Smooth muscle cell (in vitro differentiated cells): Measurements from ENCODE around the gene ATOSB. TPM values are rescaled to one million over a fixed set of nuclear protein-coding genes. Genes with fewer than 3 reads are reported as not detected.
A peak's percentile ranks its signal among the peaks of the same experiment; 100 is the strongest.

Experiments
- DNase-seq: peaks from one replicate; lab custom pipeline; 2025; ENCODE audit not compliant: unreplicated experiment; lab: John Stamatoyannopoulos, UW
- H2AFZ ChIP-seq: fragments of 200-600 bp; sonication (generic); 2 replicates; pipeline ENCODE4 v1.6.0; 2016; ENCODE audit warnings: antibody characterized with exemption, low read depth, mild to moderate bottlenecking
- H3F3A ChIP-seq: fragments of 200-600 bp; sonication (generic); 2 replicates; pipeline ENCODE4 v1.6.0; 2017; ENCODE audit warnings: antibody characterized with exemption, low read depth
- H3K27ac ChIP-seq: fragments of 200-600 bp; sonication (generic); 2 replicates; pipeline ENCODE4 v1.5.1; 2016; ENCODE audit warnings: low read depth, mild to moderate bottlenecking
- H3K27me3 ChIP-seq: fragments of 200-600 bp; sonication (generic); 2 replicates; pipeline ENCODE4 v1.6.1; 2016; ENCODE audit warnings: low read depth, mild to moderate bottlenecking
- H3K36me3 ChIP-seq: fragments of 200-600 bp; sonication (generic); 2 replicates; pipeline ENCODE4 v1.5.1; 2016; ENCODE audit warnings: low read depth
- H3K4me1 ChIP-seq: fragments of 200-600 bp; sonication (generic); 2 replicates; pipeline ENCODE4 v1.5.1; 2016; ENCODE audit warnings: low read depth
- H3K4me2 ChIP-seq: fragments of 200-600 bp; sonication (generic); 2 replicates; pipeline ENCODE4 v1.6.0; 2016; ENCODE audit warnings: mild to moderate bottlenecking
- H3K4me3 ChIP-seq: fragments of 200-600 bp; sonication (generic); 2 replicates; pipeline ENCODE4 v1.5.1; 2016; ENCODE audit warnings: mild to moderate bottlenecking
- H3K79me2 ChIP-seq: fragments of 200-600 bp; sonication (generic); 2 replicates; pipeline ENCODE4 v1.6.0; 2016; ENCODE audit warnings: low read depth, mild to moderate bottlenecking
- H3K9ac ChIP-seq: fragments of 200-600 bp; sonication (generic); 2 replicates; pipeline ENCODE4 v1.6.0; 2016; ENCODE audit warnings: low read depth
- H3K9me3 ChIP-seq: fragments of 200-600 bp; sonication (generic); replicated peaks from 2 replicates; pipeline ENCODE4 v1.5.1; 2016; ENCODE audit warnings: low read depth
- H4K20me1 ChIP-seq: fragments of 200-600 bp; sonication (generic); 2 replicates; pipeline ENCODE4 v1.6.0; 2016; ENCODE audit warnings: low read depth
- CTCF ChIP-seq: fragments of 200-600 bp; sonication (generic); IDR thresholded peaks from 2 replicates; pipeline ENCODE4 v1.5.1; 2017; ENCODE audit warnings: borderline replicate concordance, mild to moderate bottlenecking, antibody characterized with exemption; ENCODE audit not compliant: insufficient read depth, poor library complexity, severe bottlenecking
- WGBS: methylation state at CpG from one replicate; pipeline ENCODE4 v1.1.7; 2016; ENCODE audit warnings: low lambda C conversion rate; 5-methylcytosine and 5-hydroxymethylcytosine counted together
- polyA plus RNA-seq: library from polyadenylated mRNA; unstranded; fragments of >200 nt; fragmentation: Nextera tagmentation; extraction: Ambion mirVana; gene quantifications from 2 replicates; pipeline ENCODE4 v1.2.1, GENCODE V29; 2016
- total RNA-seq: library from RNA; depleted of rRNA; stranded (reverse); fragments of >200 nt; gene quantifications from 2 replicates; pipeline ENCODE4 v1.2.3, GENCODE V29; 2014

The ATOSB gene
- total and polyA plus RNA-seq, 2 experiments from 2014 or later = 30.2 to 39.9 TPM

DNA sequence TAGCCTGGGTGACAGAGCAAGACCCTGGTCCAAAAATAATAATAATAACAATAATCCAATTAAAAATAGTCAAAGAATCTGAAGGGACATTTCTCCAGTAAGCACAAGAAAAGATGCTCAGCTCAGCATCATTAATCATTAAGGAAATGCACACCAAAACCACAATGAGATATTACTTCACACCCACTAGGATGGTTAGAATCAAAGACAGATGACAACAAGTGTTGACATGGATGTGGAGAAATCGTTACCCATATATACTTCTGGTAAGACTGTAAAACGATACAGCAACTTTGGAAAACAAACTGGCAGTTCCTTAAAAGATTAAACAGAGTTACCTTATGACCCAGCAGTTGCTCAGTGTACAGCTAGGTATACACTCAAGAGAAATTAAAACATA lies 30.6 kb downstream of the ATOSB start:
- Histone ChIP-seq H3K9me3 (no peaks in the 10 kb centered on the region), H2AFZ (no peak overlapping the region), H3K4me1 (no peaks in the 10 kb centered on the region), H4K20me1 (no peaks in the 10 kb centered on the region), H3K27ac (no peak overlapping the region), H3K27me3 (no peaks in the 10 kb centered on the region), H3K79me2 (no peaks in the 10 kb centered on the region), H3K4me3 (no peak overlapping the region), H3K36me3 (peaks cover under 1% of the 10 kb centered on the region), H3F3A (peaks cover 4% of the 10 kb centered on the region), H3K9ac (no peak overlapping the region), H3K4me2 (no peak overlapping the region)
- DNase-seq = no peak
- TF ChIP-seq CTCF = no peak
- WGBS = 88% methylated on average over 2 of the region's 2 CpGs

DNA sequence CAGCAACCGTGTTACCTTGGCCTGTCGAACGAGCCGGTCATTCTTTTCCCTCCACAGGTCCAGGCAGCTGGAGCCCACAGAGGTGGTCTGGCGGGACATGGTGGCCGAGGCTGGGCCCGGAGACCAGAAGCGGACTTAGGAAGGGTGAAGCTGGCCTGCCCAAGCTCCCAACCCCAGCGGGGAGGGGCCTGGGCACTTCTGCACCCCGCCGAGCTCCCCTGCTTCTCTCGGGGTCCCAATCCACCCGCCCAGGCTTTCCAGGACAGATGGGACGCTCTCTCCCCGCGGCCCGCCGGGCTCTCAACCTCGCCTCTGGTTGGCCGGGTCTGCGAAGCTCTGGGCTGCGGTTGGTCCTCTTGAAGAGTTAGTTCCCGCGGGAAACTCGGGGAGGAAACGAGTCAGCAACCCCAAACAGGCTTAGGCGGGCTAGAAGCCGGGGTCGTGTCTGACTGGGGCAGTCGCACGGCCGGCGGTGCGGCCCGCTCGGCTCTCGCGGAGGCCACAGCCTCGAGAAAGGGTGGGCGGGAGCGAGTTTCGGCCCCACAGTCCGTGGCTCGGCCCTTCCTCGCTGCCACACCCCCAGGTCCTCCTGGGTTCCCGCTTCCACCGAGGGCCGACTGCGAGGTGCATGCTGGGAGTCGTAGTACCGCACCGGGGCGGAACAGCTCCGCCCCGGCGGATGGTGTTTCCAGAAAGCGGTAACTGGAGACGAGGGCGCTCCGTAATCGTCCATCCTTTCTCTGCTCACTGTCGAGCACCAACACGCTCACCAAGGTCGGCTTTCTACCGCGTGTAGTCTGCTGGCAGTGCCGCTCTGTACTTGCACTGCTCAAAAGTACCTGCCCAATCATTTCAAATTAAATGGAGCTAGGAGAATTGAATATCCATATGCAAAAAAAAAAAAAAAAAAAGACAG lies 36.0 kb downstream of the ATOSB start, which contains the start of gene FANCG:
TSS of gene FANCG (minus strand) at position 517 of the 916 bp plus-strand sequence. CDS start at position 99, 418 bp downstream.
- no peaks in the 10 kb centered on the region for H3K36me3 ChIP-seq
- DNase-seq = peak; percentile 91
- TF ChIP-seq CTCF = no peak
- H3K79me2 ChIP-seq = peaks cover 25% of the 10 kb centered on the region
- H3K4me1 ChIP-seq = peaks cover 12% of the 10 kb centered on the region
- H3K4me2 ChIP-seq = peak within 1 kb of the TSS; percentile 90
- peak within 1 kb of the TSS; percentile 74 for H3K4me3 ChIP-seq
- WGBS = 1% methylated on average over 64 of the region's 67 CpGs
- H2AFZ ChIP-seq = peak within 1 kb of the TSS; percentile 85
- H3F3A ChIP-seq = peaks cover 10% of the 10 kb centered on the region
- no peaks in the 10 kb centered on the region for H3K9me3 ChIP-seq
- peak within 1 kb of the TSS; percentile 28 for H3K27ac ChIP-seq
- no peaks in the 10 kb centered on the region for H3K27me3 ChIP-seq
- peak within 1 kb of the TSS; percentile 53 for H3K9ac ChIP-seq
- no peaks in the 10 kb centered on the region for H4K20me1 ChIP-seq

GRCh38 chr9:35079041-35079425 lies 36.6 kb downstream of the ATOSB start:
- Histone ChIP-seq H3K4me2 (peak overlapping the region; percentile 90), H3K4me1 (peaks cover 12% of the 10 kb centered on the region), H3K79me2 (peaks cover 25% of the 10 kb centered on the region), H3K27me3 (no peaks in the 10 kb centered on the region), H3K36me3 (no peaks in the 10 kb centered on the region), H3K9ac (peak overlapping the region; percentile 53), H3K27ac (peak overlapping the region; percentile 28), H3F3A (peaks cover 10% of the 10 kb centered on the region), H3K4me3 (peak overlapping the region; percentile 74), H4K20me1 (no peaks in the 10 kb centered on the region), H3K9me3 (no peaks in the 10 kb centered on the region), H2AFZ (peak overlapping the region; percentile 85)
- DNase-seq = no peak
- 11% methylated on average over 10 of the region's 10 CpGs for whole genome bisulfite sequencing
- no peak for TF ChIP-seq CTCF
